Endothelial cell of umbilical vein (primary cell): Measurements from ENCODE around the gene DAP3. TPM values are rescaled to one million over a fixed set of nuclear protein-coding genes. Genes with fewer than 3 reads are reported as not detected.

Experiments
- BruUV-seq: library from RNA; stranded (reverse); fragments of 400-500 nt; replicated peaks from 2 replicates; lab custom pipeline; 2021; lab: Mats Ljungman, UMichigan
- CTCF ChIA-PET: fragments of 300-600, 350-600 bp; sonication (Branson Sonifier 250); formaldehyde crosslinking; loops from one replicate; lab custom pipeline; 2021; ENCODE audit warnings: antibody characterized with exemption, inconsistent platforms; lab: Charles Lee
- POLR2A ChIA-PET: fragments of 300-600, 350-600 bp; sonication (Branson Sonifier 250); formaldehyde crosslinking; loops from one replicate; lab custom pipeline; 2021; ENCODE audit warnings: antibody characterized with exemption, inconsistent platforms; lab: Charles Lee
- DNase-seq: peaks from one replicate; pipeline ENCODE4 v3.0.0-alpha.2; 2011; ENCODE audit warnings: low read depth, low spot score
- FAIRE-seq: peaks from 2 replicates; lab custom pipeline; 2011; peaks lifted over from hg19 to GRCh38; lab: Jason Lieb, UNC
- H2AFZ ChIP-seq: 2 replicates; pipeline ENCODE4 v1.6.0; 2012; ENCODE audit warnings: low read depth, low read length, control low read depth, inconsistent platforms
- H3K27ac ChIP-seq: 2 replicates; pipeline ENCODE4 v1.5.1; 2011; ENCODE audit warnings: low read depth, mild to moderate bottlenecking, control low read depth, low read length, moderate library complexity; ENCODE audit not compliant: insufficient read depth
- H3K27me3 ChIP-seq, 2 experiments: 2 replicates each; pipeline versions ENCODE4 v1.6.0 to v1.6.1; 2011; ENCODE audit warnings: low read length in 2 of 2, mixed read lengths in 1 of 2; ENCODE audit not compliant: control insufficient read depth in 2 of 2, insufficient read depth in 2 of 2
- H3K36me3 ChIP-seq, 2 experiments: 2 replicates in 1 of 2; 3 replicates in 1 of 2; pipeline ENCODE4 v1.5.1; 2011; ENCODE audit warnings: low read length in 2 of 2, mild to moderate bottlenecking in 1 of 2, moderate library complexity in 1 of 2; ENCODE audit not compliant: control insufficient read depth in 2 of 2, insufficient read depth in 2 of 2; ENCODE audit errors: extremely low read depth in 1 of 2
- H3K4me1 ChIP-seq: 3 replicates; pipeline ENCODE4 v1.5.1; 2011; ENCODE audit warnings: mild to moderate bottlenecking, low read length; ENCODE audit not compliant: control insufficient read depth, insufficient read depth; ENCODE audit errors: extremely low read depth
- H3K4me2 ChIP-seq: 2 replicates; pipeline ENCODE4 v1.6.1; 2011; ENCODE audit warnings: low read length, control low read depth, mixed read lengths; ENCODE audit not compliant: insufficient read depth
- H3K4me3 ChIP-seq, 3 experiments: fragments of 200-600 bp in 1 of 3; sonication (generic), shearing (Covaris generic) in 1 of 3; replicated peaks in 1 of 3; 2 replicates each; pipeline ENCODE4 v1.5.1; 2011 to 2016; ENCODE audit warnings: control low read depth in 3 of 3, low read length in 3 of 3, mild to moderate bottlenecking in 2 of 3, inconsistent platforms in 1 of 3, low read depth in 1 of 3, moderate library complexity in 1 of 3; ENCODE audit not compliant: insufficient read depth in 1 of 3
- H3K79me2 ChIP-seq: 2 replicates; pipeline ENCODE4 v1.6.0; 2012; ENCODE audit warnings: low read length, inconsistent platforms; ENCODE audit not compliant: control insufficient read depth, insufficient read depth
- H3K9ac ChIP-seq: replicated peaks from 2 replicates; pipeline ENCODE3; 2011; ENCODE audit warnings: low read length, control low read depth; ENCODE audit not compliant: insufficient read depth; ENCODE audit errors: extremely low read depth
- H3K9me1 ChIP-seq: replicated peaks from 3 replicates; pipeline ENCODE4 v1.6.0; 2011; ENCODE audit warnings: mild to moderate bottlenecking, low read length; ENCODE audit not compliant: control insufficient read depth, insufficient read depth; ENCODE audit errors: extremely low read depth
- H3K9me3 ChIP-seq: replicated peaks from 2 replicates; pipeline ENCODE4 v1.5.1; 2012; ENCODE audit warnings: low read length, inconsistent platforms; ENCODE audit not compliant: control insufficient read depth, insufficient read depth
- H4K20me1 ChIP-seq: replicated peaks from 2 replicates; pipeline ENCODE3; 2011; ENCODE audit warnings: mild to moderate bottlenecking, low read length; ENCODE audit not compliant: control insufficient read depth, insufficient read depth; ENCODE audit errors: extremely low read depth
- EZH2 ChIP-seq: IDR thresholded peaks from 2 replicates; pipeline ENCODE4 v1.6.1; 2012; ENCODE audit warnings: borderline replicate concordance, low read depth, mild to moderate bottlenecking, moderate library complexity, low read length, inconsistent platforms; ENCODE audit not compliant: severe bottlenecking
- FOS ChIP-seq: IDR thresholded peaks from 2 replicates; pipeline ENCODE4 v1.6.1; 2011; ENCODE audit warnings: mild to moderate bottlenecking, low read length, moderate library complexity, borderline replicate concordance; ENCODE audit not compliant: insufficient read depth
- GATA2 ChIP-seq: IDR thresholded peaks from 2 replicates; pipeline ENCODE4 v1.7.0; 2011; ENCODE audit warnings: low read depth, mild to moderate bottlenecking, moderate library complexity, mixed read lengths, low read length; ENCODE audit not compliant: insufficient read length, insufficient read depth
- JUN ChIP-seq: IDR thresholded peaks from 2 replicates; pipeline ENCODE4 v1.6.1; 2011; ENCODE audit warnings: borderline replicate concordance, low read depth; ENCODE audit not compliant: insufficient read length, insufficient read depth
- MAX ChIP-seq: IDR thresholded peaks from 2 replicates; pipeline ENCODE4 v1.6.1; 2011; ENCODE audit not compliant: insufficient read depth, insufficient read length
- MYC ChIP-seq: IDR thresholded peaks from one replicate; pipeline ENCODE4 v1.6.1; 2011; ENCODE audit warnings: mild to moderate bottlenecking, low read depth, low read length
- POLR2A ChIP-seq: IDR thresholded peaks from 2 replicates; pipeline ENCODE4 v1.6.1; 2012; ENCODE audit warnings: low read depth, mild to moderate bottlenecking, control low read depth, low read length
- POLR2AphosphoS5 ChIP-seq: IDR thresholded peaks from 2 replicates; pipeline ENCODE4 v1.6.1; 2012; ENCODE audit warnings: low read depth, mild to moderate bottlenecking, control low read depth, low read length, moderate library complexity; ENCODE audit not compliant: insufficient read depth
- dilution Hi-C: fragments of 300-500 bp; cut with MboI; formaldehyde crosslinking; loops from one replicate; pipeline ENCODE4 v1.15.0; 2019; ENCODE audit warnings: low sequenced_read_pairs; ENCODE audit not compliant: extremely low pct_ligation_motif_present
- intact Hi-C: fragments of 100-400 bp; cut with micrococcal nuclease; formaldehyde crosslinking; loops from one replicate; pipeline ENCODE4 v1.10.0; 2022
- polyA plus RNA-seq, 4 experiments: library from polyadenylated mRNA; depleted of rRNA in 3 of 4; stranded (reverse) in 3 of 4; unstranded in 1 of 4; fragments of >200 nt; gene quantifications; 2 replicates each; pipeline versions ENCODE4 v1.2.1 to v1.2.3, GENCODE V29; 2011 to 2012; ENCODE audit warnings: missing spikeins in 1 of 4
- total RNA-seq: library from RNA; stranded (reverse); gene quantifications from 2 replicates; pipeline ENCODE4 v1.2.3, GENCODE V29; 2021
- TF ChIP-seq, protein P1 (sequence below), 2 donors: IDR thresholded peaks; 1 replicate in 1 of 2; 2 replicates in 1 of 2; pipeline ENCODE4 v1.5.1; 2011; ENCODE audit warnings: low read length in 2 of 2, mild to moderate bottlenecking in 2 of 2, moderate library complexity in 2 of 2, control low read depth in 1 of 2, inconsistent platforms in 1 of 2, low read depth in 1 of 2; ENCODE audit not compliant: insufficient read depth in 1 of 2; ENCODE audit errors: extremely low read depth in 1 of 2

Gene DAP3
- total and polyA plus RNA-seq, 2 donors (not counting 3 experiments of a cell fraction or from before 2014, with no cell fraction given): 86.5 to 104 TPM

GRCh38 chr1:155646307-155646706 is 42.6 kb upstream of the DAP3 start:
- CTCF ChIA-PET: interaction anchor here (1.4 kb wide), 1 partner anchor 395 kb away, joined by 7 read pairs; no protein-coding TSS in a partner anchor
- no peaks in the 10 kb centered on the region for H4K20me1 ChIP-seq
- no TSS peak for BruUV-seq
- H3K4me2 ChIP-seq: no peak overlapping the region
- no peak overlapping the region for H2AFZ ChIP-seq
- no peak overlapping the region for H3K27ac ChIP-seq
- POLR2A ChIA-PET: no interaction called here
- no peaks in the 10 kb centered on the region for H3K27me3 ChIP-seq
- dilution Hi-C loops: no loop called here
- H3K4me1 ChIP-seq: peaks cover 7% of the 10 kb centered on the region
- no peaks in the 10 kb centered on the region for H3K9me1 ChIP-seq
- intact Hi-C loops: loop anchor here (5.0 kb wide), 2 partner anchors 54 to 324 kb away; partner anchors contain the start of gene RUSC1
- TF ChIP-seq POLR2A (no peak), JUN (no peak), POLR2AphosphoS5 (no peak), FOS (no peak), MAX (no peak), MYC (no peak), GATA2 (no peak), EZH2 (no peak)
- TF ChIP-seq, protein P1, sequence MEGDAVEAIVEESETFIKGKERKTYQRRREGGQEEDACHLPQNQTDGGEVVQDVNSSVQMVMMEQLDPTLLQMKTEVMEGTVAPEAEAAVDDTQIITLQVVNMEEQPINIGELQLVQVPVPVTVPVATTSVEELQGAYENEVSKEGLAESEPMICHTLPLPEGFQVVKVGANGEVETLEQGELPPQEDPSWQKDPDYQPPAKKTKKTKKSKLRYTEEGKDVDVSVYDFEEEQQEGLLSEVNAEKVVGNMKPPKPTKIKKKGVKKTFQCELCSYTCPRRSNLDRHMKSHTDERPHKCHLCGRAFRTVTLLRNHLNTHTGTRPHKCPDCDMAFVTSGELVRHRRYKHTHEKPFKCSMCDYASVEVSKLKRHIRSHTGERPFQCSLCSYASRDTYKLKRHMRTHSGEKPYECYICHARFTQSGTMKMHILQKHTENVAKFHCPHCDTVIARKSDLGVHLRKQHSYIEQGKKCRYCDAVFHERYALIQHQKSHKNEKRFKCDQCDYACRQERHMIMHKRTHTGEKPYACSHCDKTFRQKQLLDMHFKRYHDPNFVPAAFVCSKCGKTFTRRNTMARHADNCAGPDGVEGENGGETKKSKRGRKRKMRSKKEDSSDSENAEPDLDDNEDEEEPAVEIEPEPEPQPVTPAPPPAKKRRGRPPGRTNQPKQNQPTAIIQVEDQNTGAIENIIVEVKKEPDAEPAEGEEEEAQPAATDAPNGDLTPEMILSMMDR (IDR thresholded peaks at IDR 0.05; ENCODE audit: extremely low read depth in 1 of 2, insufficient read depth in 1 of 2, low read depth in 1 of 2, low read length in 2 of 2): no peak
- H3K79me2 ChIP-seq: no peaks in the 10 kb centered on the region
- no peaks in the 10 kb centered on the region for H3K36me3 ChIP-seq
- peaks cover 4% of the 10 kb centered on the region for H3K9me3 ChIP-seq
- FAIRE-seq (no peak), DNase-seq (no peak)
- H3K4me3 ChIP-seq: no peak overlapping the region
- H3K9ac ChIP-seq: no peak overlapping the region
